Esophagus muscularis mucosa (tissue), 4 donors: Measurements from ENCODE around the gene KLRG1.

Experiments
- EP300 ChIP-seq: sonication (generic); formaldehyde crosslinking; IDR thresholded peaks from one replicate; pipeline ENCODE4 v1.6.1; 2017; ENCODE audit warnings: antibody characterized with exemption
- POLR2A ChIP-seq: fragments of 450-650 bp; IDR thresholded peaks from one replicate; pipeline ENCODE4 v1.6.1; 2017; ENCODE audit warnings: antibody characterized with exemption, moderate library complexity, mild to moderate bottlenecking, low read depth
- POLR2AphosphoS5 ChIP-seq, 2 donors: sonication (generic); formaldehyde crosslinking; IDR thresholded peaks; one replicate each; pipeline ENCODE4 v1.6.1; 2017; ENCODE audit warnings: antibody characterized with exemption in 2 of 2
- TF ChIP-seq, protein P1 (sequence below), 3 experiments: fragments of 200-600 bp in 2 of 3; fragments of 450-650 bp in 1 of 3; sonication (generic) in 2 of 3; IDR thresholded peaks; one replicate each; pipeline ENCODE4 v1.5.1; 2017 to 2019; ENCODE audit warnings: antibody characterized with exemption in 3 of 3, mild to moderate bottlenecking in 2 of 3, moderate library complexity in 1 of 3

DNA sequence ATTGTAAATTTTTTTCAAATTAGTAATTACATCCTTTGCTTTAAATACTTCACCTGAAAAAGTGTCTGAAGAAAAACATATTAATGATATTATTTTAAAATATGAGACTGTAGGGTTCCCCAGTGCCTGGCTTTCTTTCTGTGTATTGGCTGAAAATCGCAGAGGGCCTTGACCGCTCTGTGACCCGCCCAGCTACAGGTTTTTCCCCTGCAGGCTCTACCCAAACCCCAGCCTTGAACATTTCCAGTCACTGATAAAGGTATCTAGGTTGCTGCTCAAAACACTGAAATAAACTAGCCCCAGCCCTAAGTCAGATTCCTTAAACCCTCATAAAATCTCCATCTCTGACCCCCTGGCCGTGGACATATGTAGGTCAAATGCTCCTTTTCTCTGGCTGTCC is 11.9 kb downstream of the KLRG1 start:
- TF ChIP-seq, protein P1, sequence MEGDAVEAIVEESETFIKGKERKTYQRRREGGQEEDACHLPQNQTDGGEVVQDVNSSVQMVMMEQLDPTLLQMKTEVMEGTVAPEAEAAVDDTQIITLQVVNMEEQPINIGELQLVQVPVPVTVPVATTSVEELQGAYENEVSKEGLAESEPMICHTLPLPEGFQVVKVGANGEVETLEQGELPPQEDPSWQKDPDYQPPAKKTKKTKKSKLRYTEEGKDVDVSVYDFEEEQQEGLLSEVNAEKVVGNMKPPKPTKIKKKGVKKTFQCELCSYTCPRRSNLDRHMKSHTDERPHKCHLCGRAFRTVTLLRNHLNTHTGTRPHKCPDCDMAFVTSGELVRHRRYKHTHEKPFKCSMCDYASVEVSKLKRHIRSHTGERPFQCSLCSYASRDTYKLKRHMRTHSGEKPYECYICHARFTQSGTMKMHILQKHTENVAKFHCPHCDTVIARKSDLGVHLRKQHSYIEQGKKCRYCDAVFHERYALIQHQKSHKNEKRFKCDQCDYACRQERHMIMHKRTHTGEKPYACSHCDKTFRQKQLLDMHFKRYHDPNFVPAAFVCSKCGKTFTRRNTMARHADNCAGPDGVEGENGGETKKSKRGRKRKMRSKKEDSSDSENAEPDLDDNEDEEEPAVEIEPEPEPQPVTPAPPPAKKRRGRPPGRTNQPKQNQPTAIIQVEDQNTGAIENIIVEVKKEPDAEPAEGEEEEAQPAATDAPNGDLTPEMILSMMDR (IDR thresholded peaks at IDR 0.05): no peak
- no peak for TF ChIP-seq POLR2AphosphoS5 (IDR thresholded peaks at IDR 0.05)
- TF ChIP-seq POLR2A: no peak
- no peak for TF ChIP-seq EP300
